ENCODE results near the gene ZKSCAN4. TPM values are rescaled to one million over a fixed set of nuclear protein-coding genes. Genes with fewer than 3 reads are reported as not detected.

ZKSCAN4 gene
- total and polyA plus RNA-seq, 10 of the 15 experiments (the other 5 are each of a cell fraction or from before 2014, with no cell fraction given): 3.0 to 6.5 (median 5.0) TPM

GRCh38 chr6:28266962-28267694 is 15.1 kb upstream of the ZKSCAN4 start, which contains the start of gene ZSCAN26 (continued):
- TF ChIP-seq RBBP5 (conservative IDR thresholded peaks at IDR 0.05): peak; percentile 78; the same call in 1 of the 2 replicates
- TF ChIP-seq STAT1 (conservative IDR thresholded peaks at IDR 0.05): 0 out of 2 replicates have a peak, but pooled peaks have one; percentile 63
- TF ChIP-seq PML (IDR thresholded peaks at IDR 0.05; ENCODE audit: low read length): no peak
- no peak for TF ChIP-seq USF1 (IDR thresholded peaks at IDR 0.05; ENCODE audit: borderline replicate concordance, extremely low read length, insufficient read depth, low read depth, low read length)
- no peak for TF ChIP-seq NFXL1 (IDR thresholded peaks at IDR 0.05; ENCODE audit: borderline replicate concordance)
- TF ChIP-seq, protein P1, sequence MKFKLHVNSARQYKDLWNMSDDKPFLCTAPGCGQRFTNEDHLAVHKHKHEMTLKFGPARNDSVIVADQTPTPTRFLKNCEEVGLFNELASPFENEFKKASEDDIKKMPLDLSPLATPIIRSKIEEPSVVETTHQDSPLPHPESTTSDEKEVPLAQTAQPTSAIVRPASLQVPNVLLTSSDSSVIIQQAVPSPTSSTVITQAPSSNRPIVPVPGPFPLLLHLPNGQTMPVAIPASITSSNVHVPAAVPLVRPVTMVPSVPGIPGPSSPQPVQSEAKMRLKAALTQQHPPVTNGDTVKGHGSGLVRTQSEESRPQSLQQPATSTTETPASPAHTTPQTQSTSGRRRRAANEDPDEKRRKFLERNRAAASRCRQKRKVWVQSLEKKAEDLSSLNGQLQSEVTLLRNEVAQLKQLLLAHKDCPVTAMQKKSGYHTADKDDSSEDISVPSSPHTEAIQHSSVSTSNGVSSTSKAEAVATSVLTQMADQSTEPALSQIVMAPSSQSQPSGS (IDR thresholded peaks at IDR 0.05; ENCODE audit: low read length): no peak
- peak; percentile 86 for TF ChIP-seq POLR2AphosphoS5 (IDR thresholded peaks at IDR 0.05; ENCODE audit: low read length)
- TF ChIP-seq SIN3A (IDR thresholded peaks at IDR 0.05; ENCODE audit: low read depth, low read length): no peak
- TF ChIP-seq SP1 (IDR thresholded peaks at IDR 0.05; ENCODE audit: low read depth, low read length): no peak
- TF ChIP-seq TAF1 (IDR thresholded peaks at IDR 0.05; ENCODE audit: borderline replicate concordance, low read depth, low read length): peak; percentile 75
- TF ChIP-seq ZBED1 (IDR thresholded peaks at IDR 0.05; ENCODE audit: borderline replicate concordance): no peak
- no peak for TF ChIP-seq HDAC2 (IDR thresholded peaks at IDR 0.05)
- no peak for TF ChIP-seq HDAC6 (IDR thresholded peaks at IDR 0.05; ENCODE audit: unreplicated experiment)
- TF ChIP-seq JUNB (IDR thresholded peaks at IDR 0.05): no peak
- TF ChIP-seq IKZF1 (conservative IDR thresholded peaks at IDR 0.05): peak; percentile 80
- TF ChIP-seq CREM (IDR thresholded peaks at IDR 0.05; ENCODE audit: low read depth): 0 out of 2 replicates have a peak, but pooled peaks have one; percentile 29
- TF ChIP-seq SREBF2 (IDR thresholded peaks at IDR 0.05; ENCODE audit: low read length): no peak
- no peak for TF ChIP-seq BACH1 (IDR thresholded peaks at IDR 0.05; ENCODE audit: borderline replicate concordance)
- no peak for TF ChIP-seq ZNF274 (IDR thresholded peaks at IDR 0.05; ENCODE audit: insufficient read depth, insufficient read length)
- TF ChIP-seq PKNOX1 (IDR thresholded peaks at IDR 0.05): 0 out of 2 replicates have a peak, but pooled peaks have one; percentile 25
- TF ChIP-seq E4F1 (IDR thresholded peaks at IDR 0.05; ENCODE audit: borderline replicate concordance, partially characterized antibody): no peak
- peak; percentile 58; the same call in 1 of the 2 replicates for TF ChIP-seq DPF2 (IDR thresholded peaks at IDR 0.05)
- no peak for TF ChIP-seq ZSCAN29 (IDR thresholded peaks at IDR 0.05)
- peak in 1 of 2 experiments; percentile 37; a peak in 1 of 4 replicates for TF ChIP-seq ETV6 (conservative IDR thresholded peaks at IDR 0.05 in 1 of 2, IDR thresholded peaks at IDR 0.05 in 1 of 2; ENCODE audit: borderline replicate concordance in 1 of 2, low read depth in 1 of 2)
- no peak for TF ChIP-seq PBX3 (IDR thresholded peaks at IDR 0.05; ENCODE audit: insufficient replicate concordance, low read depth, low read length)

All from GM12878 (cell line).